CD4-positive, alpha-beta T cell treated with Interleukin-21 for 1 hour (primary cell): Measurements from ENCODE around the gene PLCXD3.

ENCODE experiments used
- DNase-seq: peaks from one replicate; pipeline ENCODE4 v3.0.0-alpha.2; 2020

PLCXD3 gene

DNA sequence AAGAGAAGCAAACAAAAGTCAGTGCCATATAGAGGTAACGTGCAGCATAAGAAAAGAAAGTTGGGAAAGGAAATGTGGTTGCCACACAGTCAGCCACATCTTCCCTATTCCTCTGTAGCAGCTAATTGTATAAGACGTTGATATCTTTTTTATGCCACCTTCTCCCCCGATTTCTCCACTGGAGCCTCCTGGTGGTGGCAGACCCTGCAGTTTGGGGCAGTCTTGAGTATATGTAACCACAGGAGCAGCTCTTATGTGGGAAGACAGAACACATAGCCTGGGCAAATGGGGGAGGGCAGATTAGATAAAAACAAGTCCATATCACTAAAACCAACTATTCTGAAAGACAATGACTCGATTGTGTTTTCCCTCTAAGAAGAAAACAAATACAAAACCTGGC is 99.7 kb downstream of the PLCXD3 start:
- no peak for DNase-seq

DNA sequence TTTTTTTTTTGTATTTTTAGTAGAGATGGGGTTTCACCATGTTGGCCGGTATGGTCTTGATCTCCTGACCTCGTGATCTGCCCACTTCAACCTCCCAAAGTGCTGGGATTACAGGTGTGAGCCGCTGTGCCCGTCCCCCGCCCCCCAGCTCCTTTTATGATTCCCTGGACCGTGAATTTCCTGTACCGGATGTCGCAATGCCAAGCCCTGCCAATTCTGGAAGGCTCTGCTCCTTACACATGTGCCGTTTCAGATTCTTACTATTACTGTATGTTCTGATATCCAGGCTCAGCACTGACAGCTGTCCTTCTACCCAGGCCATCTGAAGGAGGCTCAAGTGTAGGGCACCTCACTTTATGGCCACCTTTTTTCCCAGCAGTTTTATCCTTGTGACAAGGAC is 100.1 kb downstream of the PLCXD3 start:
- no peak for DNase-seq

DNA sequence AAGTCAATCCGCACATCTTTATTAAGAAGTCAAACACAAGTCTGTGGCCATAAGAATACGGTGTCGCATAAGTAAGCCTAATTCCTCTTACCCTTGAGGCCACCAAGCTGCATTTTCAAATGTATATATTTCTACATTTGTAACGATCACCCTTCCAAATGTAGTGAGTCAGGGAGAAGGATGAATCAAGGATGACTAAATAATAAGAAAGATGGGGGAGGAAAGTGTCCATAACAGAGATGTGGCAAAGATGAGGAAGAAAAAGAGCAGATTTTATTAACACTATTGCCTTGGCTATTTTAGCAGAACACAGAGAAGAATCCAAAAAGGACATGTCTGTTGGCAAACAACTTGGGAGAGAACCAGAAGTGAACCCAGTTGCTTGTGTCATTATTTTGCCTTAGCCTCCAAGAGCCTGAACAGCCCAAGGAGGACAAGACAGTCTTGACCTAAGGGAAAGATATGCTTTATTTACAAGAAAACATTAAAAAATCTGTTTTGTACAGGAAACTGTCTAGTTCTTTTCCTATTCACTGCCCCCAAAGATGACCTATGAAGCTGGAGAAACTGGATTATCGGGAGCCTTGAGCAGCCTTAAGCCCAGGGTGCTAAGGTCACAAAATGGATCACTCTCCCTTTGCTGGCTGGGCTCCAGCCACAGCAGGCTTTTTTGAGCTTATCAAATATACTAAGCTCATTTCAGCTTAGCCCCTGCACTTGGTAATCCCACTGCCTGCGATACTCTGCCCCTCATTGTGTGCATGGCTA is 101.5 kb downstream of the PLCXD3 start:
- no peak for DNase-seq

DNA sequence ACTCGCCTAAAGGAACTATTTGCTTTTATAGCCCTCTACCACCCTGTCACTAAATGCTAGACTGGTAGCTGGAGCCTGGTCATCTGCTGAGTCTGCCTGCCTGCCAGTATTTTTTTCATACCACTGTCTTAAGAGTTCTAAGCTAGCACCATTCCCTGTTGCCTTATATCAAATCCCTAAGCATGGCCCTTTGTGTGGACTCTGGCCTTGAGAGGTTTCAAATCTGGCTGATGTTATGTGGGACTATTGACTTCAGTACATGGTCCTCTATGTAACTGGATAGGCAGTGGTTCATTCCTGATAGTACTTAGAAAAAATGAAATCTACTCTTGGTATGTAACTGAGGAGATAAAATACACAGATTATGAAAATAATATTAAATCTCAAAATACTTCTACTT is 103.5 kb downstream of the PLCXD3 start:
- DNase-seq = no peak

DNA sequence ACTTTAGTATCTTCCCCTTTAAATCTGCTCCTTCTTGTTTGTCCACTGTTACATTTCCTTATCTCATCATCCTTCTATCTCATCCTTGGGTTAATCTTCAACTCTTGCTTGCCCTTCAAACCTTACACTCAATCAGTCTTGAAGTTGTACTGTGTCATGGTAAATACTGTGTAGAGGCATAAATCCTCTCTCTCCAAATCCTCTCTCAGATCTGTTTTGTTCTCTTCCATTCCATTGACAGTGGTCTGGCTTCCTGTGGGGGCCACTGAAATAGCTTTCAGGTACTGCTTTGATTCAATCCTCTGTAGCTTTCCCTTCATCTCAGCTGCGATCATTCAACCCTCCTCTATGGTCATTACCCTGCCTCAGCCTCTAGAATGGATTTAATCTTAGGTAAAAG is 104.0 kb downstream of the PLCXD3 start:
- no peak for DNase-seq

DNA sequence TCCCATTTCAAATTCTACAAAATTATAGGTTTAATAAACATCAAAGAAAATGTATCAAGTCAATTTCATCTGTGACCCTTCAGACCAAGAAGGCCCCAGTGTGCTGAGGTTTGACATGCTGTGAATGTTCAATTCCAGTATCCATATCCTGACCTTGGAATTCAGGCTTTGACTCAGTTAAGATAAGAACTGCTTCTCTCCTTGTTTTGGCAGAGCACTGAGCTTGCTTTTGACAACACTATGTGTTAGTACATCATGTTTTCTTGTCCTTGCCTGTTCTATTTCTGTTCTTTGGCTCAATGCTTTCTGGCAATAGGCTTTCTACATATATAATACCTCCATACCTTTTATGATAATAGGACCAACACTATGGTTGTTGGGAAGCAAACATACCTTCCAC is 105.6 kb downstream of the PLCXD3 start:
- DNase-seq = no peak

DNA sequence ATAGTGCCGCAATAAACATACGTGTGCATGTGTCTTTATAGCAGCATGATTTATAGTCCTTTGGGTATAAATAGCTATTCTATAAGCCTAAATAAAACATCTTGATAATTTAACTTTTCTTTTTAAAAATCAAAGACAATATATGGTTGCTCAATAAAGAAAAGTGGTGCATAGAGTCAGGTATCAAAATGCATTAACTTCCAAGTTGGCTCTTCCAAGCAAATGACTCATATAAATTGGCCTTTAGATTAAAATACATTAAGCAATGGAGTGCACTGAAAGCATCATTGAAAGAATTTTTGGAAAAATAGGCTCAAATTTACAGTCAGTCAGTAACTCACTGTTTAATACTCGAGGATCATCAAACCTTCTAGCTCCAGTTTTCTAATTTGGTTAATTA is 106.6 kb downstream of the PLCXD3 start:
- no peak for DNase-seq

DNA sequence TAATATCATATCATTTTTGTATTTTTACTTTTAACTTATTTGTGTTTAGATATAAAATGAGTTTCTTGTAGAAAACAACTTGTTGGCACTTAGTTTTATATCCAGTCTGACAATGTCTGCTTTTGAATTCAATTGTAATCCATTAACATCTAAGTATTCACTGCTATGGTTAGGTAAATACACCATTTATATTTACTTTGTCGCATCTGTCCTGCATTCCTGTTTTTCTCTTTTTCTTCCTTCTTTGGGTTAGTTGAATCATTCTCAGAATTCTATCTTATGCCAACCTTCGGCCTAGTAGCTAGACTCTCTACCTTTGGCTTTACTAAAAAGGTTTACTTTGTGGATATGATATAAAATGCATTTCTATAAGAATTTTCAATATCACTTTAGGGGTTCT is 107.6 kb downstream of the PLCXD3 start:
- no peak for DNase-seq

DNA sequence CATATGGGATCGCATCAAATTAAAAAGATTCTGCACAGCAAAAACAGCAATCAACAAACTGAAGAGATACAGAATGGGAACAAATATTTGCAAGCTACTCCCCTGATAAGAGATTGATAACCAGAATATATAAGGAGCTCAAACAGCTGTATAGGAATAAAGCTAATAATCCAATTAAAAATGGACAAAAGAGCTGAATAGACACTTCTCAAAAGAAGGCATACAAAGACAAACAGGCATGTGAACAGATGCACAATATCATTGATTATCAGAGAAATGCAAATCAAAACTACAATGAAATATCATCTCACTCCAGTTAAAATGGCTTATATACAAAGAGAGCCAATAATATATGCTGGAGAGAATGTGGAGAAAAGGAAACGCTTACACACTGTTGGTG is 110.6 kb downstream of the PLCXD3 start:
- DNase-seq = no peak

DNA sequence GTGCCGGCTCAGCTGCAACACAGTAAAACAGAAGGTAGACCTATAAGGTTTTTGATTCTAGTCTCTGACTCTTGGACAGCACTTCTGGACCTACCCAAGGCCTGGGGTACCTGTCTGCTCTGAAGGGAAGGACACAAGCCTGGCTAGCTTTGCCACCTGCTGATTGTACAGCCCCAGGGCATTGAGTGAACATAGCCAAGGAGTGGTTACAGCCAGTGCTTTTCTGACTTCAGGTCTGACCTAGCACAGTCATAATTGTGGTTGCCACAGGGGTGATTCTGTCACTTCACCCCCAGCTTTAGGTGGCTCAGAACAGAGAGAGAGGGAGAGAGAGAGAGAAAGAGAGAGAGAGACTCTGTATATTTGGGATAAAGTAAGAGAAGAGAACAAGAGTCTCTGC is 118.4 kb downstream of the PLCXD3 start:
- no peak for DNase-seq

DNA sequence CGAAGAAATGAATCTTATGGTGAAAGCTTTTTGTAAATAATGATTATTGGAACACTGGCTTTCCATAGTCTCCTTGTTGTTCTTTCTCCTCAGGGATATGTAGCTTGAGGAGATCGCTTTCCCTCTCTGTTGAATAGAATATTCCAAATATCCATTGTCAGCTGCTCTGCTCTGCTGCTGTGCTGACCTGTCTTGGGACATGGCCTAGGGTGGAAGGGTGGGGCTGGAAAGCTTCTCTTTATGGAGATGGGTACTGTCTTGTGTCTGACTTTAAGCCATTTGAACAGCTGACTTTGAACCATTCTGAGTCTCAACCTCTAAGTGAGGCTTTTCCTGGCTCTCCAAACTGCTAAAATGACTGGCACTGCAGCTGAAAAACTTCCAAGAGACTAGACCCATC is 135.8 kb downstream of the PLCXD3 start:
- no peak for DNase-seq

DNA sequence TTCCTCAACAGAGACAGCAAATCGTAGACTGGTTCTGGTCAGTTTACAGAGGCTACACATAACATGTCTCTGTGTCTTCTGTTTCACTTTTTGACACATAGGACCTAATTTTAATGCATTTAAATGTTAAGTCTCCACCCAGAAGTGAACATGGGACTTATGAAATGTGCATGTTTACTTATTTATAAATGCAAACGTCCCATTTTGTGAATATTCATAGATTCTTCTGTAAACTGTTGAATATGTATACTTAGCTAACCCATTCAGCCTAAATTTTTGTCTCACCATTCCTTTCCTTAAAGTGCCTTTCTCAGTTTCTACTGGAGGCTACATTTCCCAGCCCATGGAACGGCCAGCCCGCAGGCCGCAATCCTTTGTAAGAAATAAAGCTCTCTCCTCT is 137.2 kb downstream of the PLCXD3 start:
- no peak for DNase-seq

DNA sequence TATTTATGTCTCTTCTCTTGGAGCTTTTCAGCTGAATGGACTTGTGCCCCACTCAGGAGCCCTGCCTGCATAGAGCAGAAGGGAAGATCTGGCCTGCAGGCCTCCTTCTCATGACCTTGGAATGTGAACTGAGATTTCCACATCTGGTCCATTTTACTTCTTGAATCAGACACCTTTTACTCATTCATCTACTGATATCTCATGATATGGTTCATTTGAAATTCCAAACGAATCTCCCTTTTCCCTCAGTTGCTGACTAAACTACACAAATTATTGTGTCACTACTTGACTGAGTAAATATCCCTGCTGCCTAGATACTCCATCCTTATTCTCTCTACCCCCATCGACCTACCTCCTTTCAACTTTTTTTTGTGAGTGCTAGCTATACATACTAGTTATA is 138.7 kb downstream of the PLCXD3 start:
- DNase-seq = no peak

DNA sequence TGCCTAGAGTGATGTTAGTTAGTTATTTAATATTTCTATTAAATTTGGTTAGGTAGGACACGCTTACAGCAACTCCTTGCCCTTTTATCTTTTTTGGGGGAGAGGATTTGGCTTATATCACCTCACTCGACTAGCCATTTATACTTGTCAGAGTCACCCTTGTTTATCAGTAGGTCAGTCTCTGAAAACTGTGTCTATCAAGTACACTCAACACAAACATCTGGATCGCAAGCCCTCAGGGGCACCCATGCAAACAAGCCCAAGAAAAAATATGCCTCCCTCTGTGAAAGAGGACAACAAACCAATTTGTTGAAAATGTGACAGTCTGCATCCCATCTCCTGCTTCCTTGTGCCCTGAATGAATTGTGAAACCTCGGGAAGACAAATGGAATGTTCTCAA is 139.9 kb downstream of the PLCXD3 start:
- DNase-seq = no peak

DNA sequence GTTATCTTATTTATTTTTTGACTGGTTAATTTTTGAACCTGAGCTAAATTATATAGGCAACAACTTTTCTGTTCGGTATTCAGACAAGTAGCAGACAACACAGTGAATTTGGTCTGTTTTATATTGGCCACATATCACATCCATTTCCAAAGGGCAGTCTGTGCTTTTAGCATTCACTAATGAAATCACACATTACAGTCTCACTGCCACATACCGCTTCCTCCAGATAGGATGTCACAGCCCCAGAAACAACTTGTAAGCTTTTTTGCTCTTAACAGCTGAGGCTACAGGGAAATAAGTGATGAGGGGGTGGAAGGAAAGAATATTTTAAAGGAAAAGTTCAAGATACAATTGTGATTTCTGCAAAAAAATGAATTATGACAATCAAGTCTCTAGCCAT is 140.6 kb downstream of the PLCXD3 start:
- no peak for DNase-seq

DNA sequence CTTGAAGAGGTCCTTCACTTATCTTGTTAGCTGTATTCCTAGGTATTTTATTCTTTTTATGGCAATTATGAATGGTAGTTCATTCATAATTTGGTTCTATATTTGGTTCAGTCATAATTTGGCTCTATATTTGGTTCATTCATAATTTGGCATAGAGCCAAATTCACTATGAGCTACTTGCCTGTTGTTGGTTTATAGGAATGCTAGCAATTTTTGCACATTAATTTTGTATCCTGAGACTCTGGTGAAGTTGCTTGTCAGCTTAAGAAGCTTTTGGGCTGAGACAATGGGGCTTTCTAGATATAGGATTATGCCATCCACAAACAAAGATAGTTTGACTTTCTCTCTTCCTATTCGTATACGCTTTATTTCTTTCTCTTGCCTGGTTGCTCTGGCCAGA is 142.2 kb downstream of the PLCXD3 start:
- DNase-seq = no peak

DNA sequence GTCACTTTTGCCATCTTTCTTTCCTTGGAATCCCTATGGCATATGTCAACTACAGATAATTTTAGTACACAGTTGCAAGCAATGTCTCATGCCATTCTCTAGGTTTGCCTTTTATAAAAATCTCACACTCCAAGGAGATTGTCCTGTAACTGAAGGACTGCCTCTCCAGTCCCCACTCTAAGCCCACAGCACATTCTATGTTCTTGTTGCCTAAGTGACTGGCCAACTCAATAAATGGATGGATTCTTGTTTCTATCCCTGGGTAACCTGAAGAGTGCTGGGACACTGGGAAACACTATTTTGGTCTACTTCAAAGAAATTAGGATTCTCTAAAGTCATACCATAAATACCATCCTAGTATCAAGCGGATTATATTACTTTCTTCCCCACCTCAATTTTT is 145.0 kb downstream of the PLCXD3 start:
- no peak for DNase-seq

DNA sequence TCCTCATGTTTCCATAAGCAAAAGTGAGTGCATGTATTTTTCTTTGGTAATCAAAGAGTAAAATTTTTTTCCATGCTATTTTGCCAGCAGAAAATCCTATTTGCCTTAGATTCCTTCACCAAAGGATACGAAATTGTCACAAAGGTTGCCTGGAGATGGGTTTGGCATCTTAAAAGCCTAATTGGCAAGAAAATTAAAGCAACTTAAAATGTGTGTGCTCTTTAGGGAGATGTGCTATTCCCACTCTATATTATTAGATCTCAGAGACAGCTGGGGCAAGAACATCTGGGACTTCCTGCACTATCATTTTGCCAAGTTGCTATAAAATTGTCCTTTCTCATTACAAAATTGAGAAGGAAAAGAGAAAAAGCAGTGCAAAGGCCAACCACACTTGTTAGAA is 146.1 kb downstream of the PLCXD3 start:
- DNase-seq = no peak

DNA sequence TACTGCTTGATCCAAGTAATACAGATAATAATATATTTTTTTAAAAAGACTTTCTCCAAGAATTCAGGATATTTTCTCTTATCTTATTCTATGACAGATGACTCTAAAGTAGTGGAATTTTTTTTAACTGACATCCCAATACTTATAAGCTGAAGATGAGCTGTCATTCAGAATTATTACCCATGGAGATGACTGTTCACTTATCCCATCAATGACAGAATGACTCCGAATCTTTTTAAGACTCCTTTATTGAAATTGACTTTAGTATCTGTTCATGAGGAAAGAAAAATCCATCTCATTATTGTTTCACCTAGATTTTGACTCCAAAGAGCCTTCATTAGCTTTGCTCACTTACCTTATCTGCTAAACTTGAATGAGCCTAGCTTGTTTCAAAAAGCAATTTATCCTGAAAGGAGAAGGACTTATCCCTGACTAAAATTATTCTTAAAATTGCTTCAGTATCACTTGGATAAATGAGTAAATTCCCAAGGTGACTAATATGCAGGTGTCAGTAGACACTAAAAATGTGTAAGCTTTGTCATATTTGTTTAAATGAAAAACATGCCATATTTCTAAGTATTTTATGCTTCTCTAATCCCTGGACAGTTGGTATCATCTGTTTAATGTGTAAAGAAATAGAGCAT is 146.9 kb downstream of the PLCXD3 start:
- no peak for DNase-seq

DNA sequence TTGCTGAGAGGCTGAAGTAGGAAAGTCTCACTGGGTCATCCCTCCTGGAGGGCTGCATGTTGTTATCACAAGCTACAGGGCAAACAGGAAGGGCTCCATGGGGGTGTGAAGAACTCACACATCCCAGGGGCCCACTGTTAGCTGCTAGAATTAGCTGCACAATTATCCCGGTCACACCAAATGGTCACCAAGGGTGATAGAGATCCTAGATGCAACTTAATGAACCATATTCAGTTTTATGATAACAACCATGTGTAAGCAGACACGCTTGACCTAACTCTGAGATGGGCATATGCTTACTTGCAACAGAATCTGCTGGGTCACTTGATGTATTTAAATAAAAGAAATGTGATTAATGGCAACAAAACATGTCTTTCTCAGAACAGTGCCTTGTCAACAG is 153.6 kb downstream of the PLCXD3 start:
- DNase-seq = no peak

DNA sequence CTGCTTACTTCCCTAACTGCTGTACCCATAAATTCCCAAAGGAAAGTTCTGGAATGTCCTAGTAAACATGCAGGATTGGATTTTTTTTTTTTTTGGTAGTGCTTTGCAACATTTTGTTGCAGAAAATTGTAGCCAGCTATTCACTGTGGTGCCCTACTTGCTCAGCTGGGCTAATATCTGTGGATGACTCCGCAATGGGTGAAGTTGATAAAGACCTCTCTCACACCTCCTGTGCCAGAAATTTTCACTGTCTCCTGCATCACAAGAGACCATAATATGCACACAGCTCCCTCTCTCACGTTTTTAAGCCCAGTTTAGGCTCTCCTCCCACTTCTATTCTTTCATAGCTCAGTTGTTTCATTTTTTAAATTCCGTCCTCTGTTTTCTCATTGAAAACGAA is 160.6 kb downstream of the PLCXD3 start:
- DNase-seq = no peak

DNA sequence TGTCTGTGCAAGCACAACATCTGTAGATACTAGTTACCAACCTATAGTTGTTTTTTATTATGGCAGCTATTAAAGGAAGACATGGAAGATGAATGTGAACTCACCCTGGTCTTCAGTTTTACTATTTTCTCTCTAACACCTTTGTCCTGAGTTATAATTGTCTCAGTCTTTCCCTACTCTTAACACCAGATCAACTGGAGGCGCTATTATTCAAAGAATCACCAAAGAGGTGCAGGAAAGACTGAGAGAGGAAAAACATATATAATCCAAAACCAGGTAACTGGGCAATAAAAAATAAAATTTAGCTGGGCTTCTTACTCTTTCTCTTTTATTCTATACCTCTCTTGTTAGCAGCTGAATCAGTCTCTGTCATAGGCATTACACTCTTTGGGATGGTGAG is 162.8 kb downstream of the PLCXD3 start:
- DNase-seq = no peak

DNA sequence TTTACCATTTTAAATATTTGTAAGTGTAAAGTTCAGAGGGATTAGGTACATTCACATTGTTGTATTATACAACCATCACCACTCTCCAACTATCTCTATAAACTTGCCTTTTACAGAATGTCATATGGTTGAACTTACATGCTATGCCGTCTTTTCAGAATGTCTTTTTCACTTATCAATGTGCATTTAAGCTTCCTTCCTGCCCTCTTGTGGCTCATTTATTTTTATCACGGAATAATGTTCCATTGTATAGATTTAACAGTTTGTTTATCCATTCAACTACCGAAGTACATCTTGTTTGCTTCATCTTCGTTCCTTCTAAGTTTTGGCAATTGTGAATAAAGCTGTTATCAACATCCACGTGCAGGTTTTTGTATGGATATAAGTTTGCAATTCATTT is 163.8 kb downstream of the PLCXD3 start:
- no peak for DNase-seq

DNA sequence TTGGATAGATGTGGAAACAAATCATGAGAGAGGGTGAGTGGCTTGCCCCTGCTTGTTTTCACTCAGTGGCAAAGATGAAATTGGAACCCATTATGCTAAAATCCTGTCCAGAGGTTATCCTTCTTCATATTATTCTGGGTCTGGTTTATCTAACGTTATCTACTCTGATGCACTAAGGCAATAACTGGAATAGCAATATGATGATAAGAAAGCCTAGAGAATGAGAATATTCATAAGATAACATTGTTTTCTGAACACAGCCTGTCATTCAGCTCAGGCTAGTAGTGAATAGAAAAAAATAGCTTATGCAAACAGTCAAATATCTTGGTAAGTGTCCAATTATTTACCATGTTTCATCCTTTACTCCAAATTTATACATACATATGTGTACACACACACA is 165.1 kb downstream of the PLCXD3 start:
- DNase-seq = no peak

DNA sequence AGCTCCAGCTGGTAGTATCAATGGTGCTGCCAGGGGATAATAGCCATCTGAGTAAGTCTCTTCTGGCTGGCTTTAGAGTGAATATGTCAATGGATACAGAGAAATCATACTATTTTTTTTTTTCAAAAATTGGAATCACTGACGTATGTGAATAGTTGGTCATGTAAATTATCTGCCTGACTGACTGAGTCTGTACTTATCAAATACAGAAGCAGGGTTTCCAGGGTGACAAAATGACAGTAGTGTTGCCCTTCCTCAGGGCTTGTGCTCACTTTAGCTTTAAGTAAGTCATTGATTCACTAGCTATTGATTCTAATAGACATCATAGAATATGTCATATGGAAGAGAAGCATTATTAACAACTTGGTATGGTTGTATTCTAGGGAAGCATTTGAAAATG is 171.1 kb downstream of the PLCXD3 start:
- no peak for DNase-seq
